SK-N-SH (cell line): ENCODE measurements around the gene ZMYND8.

ENCODE experiments used
- CTCF ChIP-seq: fragments of 200-600 bp; sonication (generic); IDR thresholded peaks from 2 replicates; pipeline ENCODE4 v1.6.1; 2017; ENCODE audit warnings: antibody characterized with exemption, mild to moderate bottlenecking, moderate library complexity
- GABPA ChIP-seq: IDR thresholded peaks from 2 replicates; pipeline ENCODE4 v1.4.0; 2012; ENCODE audit warnings: low read depth, mild to moderate bottlenecking
- REST ChIP-seq: IDR thresholded peaks from 2 replicates; pipeline ENCODE4 v1.6.1; 2012; ENCODE audit warnings: mild to moderate bottlenecking, low read depth, low read length, moderate library complexity

GRCh38 chr20:47353692-47354463, 2.6 kb downstream of the ZMYND8 start:
- TF ChIP-seq GABPA (no peak), CTCF (no peak), REST (no peak)
